GM13976 (cell line): ENCODE data around the gene TTLL3.
A peak's percentile ranks its signal among the peaks of the same experiment; 100 is the strongest.

Experiments used
- DNase-seq: peaks from one replicate; pipeline ENCODE4 v3.0.0; 2012; ENCODE audit warnings: low spot score
- in situ Hi-C: fragments of 300-500 bp; cut with MboI; formaldehyde crosslinking; loops from one replicate; pipeline ENCODE4 v1.12.0; 2022; ENCODE audit warnings: low sequenced_read_pairs, mixed read lengths, inconsistent platforms; ENCODE audit not compliant: unreplicated experiment
- TF ChIP-seq, protein P1 (sequence below): IDR thresholded peaks from 2 replicates; pipeline ENCODE4 v1.5.1; 2012; ENCODE audit warnings: borderline replicate concordance, mild to moderate bottlenecking; ENCODE audit not compliant: insufficient read depth; ENCODE audit errors: extremely low read depth, missing control alignments, control extremely low read depth

The TTLL3 gene, protein sequence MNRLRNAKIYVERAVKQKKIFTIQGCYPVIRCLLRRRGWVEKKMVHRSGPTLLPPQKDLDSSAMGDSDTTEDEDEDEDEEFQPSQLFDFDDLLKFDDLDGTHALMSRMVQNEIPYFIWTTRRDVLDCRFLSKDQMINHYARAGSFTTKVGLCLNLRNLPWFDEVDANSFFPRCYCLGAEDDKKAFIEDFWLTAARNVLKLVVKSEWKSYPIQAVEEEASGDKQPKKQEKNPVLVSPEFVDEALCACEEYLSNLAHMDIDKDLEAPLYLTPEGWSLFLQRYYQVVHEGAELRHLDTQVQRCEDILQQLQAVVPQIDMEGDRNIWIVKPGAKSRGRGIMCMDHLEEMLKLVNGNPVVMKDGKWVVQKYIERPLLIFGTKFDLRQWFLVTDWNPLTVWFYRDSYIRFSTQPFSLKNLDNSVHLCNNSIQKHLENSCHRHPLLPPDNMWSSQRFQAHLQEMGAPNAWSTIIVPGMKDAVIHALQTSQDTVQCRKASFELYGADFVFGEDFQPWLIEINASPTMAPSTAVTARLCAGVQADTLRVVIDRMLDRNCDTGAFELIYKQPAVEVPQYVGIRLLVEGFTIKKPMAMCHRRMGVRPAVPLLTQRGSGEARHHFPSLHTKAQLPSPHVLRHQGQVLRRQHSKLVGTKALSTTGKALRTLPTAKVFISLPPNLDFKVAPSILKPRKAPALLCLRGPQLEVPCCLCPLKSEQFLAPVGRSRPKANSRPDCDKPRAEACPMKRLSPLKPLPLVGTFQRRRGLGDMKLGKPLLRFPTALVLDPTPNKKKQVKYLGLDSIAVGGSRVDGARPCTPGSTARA

DNA sequence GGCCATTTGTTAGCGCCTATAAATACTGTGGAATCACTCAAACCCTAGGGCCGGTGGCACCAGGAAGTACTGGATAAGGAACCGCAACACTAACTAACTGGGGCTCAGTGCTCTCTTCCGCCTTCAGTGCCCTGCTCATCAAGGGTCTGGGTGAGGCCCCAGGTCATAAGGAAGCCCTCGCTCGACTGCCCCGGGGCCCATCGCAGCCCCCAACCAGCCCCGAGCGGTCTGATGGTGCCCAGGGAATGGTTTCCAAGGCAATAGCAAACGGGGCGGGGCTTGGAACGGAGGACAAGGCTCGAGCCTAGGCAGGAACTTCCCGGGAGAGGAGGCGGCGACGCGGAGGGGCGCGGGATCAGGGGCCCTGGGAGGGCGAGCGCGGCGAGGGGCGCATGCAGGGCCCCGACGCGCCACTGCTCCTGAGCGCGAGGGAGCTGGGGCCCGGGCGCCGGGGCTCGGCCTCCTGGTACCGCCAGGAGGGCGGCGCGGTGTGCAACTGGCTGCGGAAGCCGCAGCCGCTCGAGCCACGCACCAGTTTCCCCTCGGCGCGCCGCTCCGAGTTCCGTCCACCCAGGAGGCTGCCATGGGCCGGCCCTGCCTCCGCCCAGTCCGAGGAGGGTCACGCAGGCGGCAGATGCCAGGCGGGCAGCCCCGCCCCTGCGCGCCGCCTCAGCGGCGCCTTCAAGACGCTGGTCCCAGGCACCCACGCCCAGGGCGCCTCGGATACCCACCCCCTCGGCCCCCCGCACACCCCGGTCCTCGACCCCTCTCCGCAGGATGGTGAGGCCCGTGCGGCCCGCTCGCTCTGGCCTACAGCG, at the start of gene TTLL3:
Gene TTLL3 (plus strand): TSS at position 648 of the 818 bp plus-strand sequence. CDS start 400 bp downstream, outside the sequence.
- in situ Hi-C loops = no loop called here
- DNase-seq = peak; percentile 75

DNA sequence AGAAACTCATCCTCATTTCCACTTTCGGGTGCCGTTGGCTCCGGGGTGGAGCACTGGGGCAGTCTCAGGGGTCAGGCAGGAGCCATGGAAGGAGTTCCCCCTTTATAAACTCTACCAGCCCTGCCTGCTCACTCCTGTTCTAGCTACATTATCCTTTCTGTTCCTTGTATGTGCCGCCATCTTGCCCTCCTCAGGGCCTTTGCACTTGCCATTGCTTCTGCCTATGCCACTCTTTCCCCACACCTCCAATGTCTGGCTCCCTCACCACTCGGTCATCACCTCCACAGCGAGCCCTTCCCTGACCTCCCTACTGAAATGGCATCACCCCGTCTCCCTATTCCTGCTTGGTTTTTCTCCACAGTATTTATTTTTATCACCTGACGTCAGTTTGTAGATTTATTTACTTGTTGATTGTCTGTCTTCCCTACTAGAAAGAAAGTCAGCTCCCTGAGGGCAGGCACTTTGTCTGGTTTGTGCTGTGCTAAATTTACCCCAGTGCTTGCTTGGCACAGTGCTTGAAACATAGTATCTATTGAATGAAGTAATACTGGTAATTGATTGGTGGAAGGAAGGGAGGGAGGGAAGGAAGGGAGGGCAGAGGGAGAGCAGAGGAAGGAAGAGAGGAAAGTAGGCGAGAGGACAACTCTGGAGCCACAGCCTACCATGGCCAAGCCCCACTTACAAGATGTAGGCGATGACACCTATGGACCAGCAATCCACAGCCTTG, 49.1 kb upstream of the TTLL3 start:
- in situ Hi-C loops = no loop called here
- TF ChIP-seq, protein P1, sequence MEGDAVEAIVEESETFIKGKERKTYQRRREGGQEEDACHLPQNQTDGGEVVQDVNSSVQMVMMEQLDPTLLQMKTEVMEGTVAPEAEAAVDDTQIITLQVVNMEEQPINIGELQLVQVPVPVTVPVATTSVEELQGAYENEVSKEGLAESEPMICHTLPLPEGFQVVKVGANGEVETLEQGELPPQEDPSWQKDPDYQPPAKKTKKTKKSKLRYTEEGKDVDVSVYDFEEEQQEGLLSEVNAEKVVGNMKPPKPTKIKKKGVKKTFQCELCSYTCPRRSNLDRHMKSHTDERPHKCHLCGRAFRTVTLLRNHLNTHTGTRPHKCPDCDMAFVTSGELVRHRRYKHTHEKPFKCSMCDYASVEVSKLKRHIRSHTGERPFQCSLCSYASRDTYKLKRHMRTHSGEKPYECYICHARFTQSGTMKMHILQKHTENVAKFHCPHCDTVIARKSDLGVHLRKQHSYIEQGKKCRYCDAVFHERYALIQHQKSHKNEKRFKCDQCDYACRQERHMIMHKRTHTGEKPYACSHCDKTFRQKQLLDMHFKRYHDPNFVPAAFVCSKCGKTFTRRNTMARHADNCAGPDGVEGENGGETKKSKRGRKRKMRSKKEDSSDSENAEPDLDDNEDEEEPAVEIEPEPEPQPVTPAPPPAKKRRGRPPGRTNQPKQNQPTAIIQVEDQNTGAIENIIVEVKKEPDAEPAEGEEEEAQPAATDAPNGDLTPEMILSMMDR = no peak
- DNase-seq = no peak

More for the DNA sequence above, at the start of gene TTLL3:
- TF ChIP-seq, protein P1 = peak; percentile 3

DNA sequence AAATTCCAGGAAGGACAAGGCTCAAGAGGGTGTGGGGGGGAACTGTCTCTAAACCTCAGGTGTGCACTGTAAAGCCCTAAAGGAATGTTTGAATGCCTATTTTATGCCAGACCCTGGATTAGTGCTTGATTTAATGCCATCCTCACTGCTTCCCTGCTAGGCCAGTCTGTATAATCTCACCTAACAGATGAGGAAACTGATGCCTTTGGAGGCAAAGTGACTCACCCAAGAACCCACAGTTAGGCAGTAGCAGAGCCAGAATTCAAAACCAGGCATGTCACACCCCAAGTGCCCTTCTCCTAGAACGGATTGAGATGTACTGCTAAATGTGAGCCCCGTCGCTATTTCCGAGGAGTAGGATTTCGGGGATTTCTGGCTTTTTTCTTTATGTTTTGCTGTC, 48.1 kb upstream of the TTLL3 start:
- in situ Hi-C loops = no loop called here
- TF ChIP-seq, protein P1 = no peak
- DNase-seq = no peak

DNA sequence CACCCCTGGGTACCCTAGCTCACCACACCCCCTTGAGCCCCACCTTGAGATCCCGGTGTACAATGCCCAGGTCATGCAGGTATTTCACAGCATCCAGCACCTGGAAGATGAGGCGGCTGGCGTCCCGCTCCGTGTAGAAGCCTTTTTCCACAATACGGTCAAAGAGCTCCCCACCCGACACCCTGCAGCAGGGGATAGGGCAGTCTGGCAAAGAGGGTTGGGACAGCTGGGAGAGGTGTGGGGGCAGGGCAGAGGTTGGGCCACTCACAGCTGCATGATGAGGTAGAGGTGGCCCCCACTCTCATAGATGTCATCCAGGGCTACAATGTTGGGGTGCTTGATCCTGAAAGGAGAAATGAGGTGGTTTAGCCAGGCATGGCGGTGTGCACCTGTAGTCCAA, 47.2 kb upstream of the TTLL3 start:
- DNase-seq = no peak
- TF ChIP-seq, protein P1 = no peak
- in situ Hi-C loops = no loop called here

DNA sequence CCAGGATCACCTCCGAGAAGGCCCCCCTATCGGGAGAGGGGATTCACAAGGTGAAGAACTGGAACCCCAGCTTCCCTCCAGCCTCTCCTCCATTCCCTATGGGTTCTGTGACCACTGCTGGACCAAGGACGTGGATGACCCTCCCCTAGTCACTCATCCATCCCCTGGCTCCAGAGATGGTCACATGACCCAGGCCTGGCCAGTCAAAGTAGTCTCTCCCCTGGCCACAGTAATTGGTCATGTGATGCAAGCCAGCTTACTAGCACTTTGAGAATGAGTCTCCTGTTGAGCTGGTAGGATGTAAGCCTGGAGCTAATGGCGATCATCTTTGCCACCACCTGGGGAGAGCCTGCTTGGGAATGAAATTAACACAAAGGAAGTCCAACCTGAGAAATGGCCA, 44.2 kb upstream of the TTLL3 start:
- in situ Hi-C loops = no loop called here
- DNase-seq = no peak
- TF ChIP-seq, protein P1 = no peak
